HEK293 (cell line): Measurements from ENCODE around the gene FHIT.

Experiments
- CTCF ChIP-seq: fragments of 450-650 bp; formaldehyde crosslinking; IDR thresholded peaks from 2 replicates; pipeline ENCODE4 v1.5.1; 2016; ENCODE audit warnings: missing biosample characterization, missing genetic modification characterization
- IKZF3 ChIP-seq: fragments of 450-650 bp; IDR thresholded peaks from 2 replicates; pipeline ENCODE4 v1.5.0; 2018; ENCODE audit warnings: missing biosample characterization, mild to moderate bottlenecking, missing genetic modification characterization, moderate library complexity
- KLF7 ChIP-seq: fragments of 450-650 bp; formaldehyde crosslinking; IDR thresholded peaks from 2 replicates; pipeline ENCODE4 v1.5.1; 2016; ENCODE audit warnings: missing biosample characterization, missing genetic modification characterization, borderline replicate concordance
- MYNN ChIP-seq: fragments of 450-650 bp; formaldehyde crosslinking; IDR thresholded peaks from 2 replicates; pipeline ENCODE4 v1.5.1; 2016; ENCODE audit warnings: missing biosample characterization, missing genetic modification characterization, borderline replicate concordance
- ZFP41 ChIP-seq: fragments of 450-650 bp; formaldehyde crosslinking; IDR thresholded peaks from 2 replicates; pipeline ENCODE4 v1.5.1; 2016; ENCODE audit warnings: missing biosample characterization, missing genetic modification characterization, borderline replicate concordance
- ZNF580 ChIP-seq: fragments of 450-650 bp; formaldehyde crosslinking; IDR thresholded peaks from 2 replicates; pipeline ENCODE4 v1.5.1; 2016; ENCODE audit warnings: missing biosample characterization, missing genetic modification characterization
- ZNF837 ChIP-seq: fragments of 450-650 bp; formaldehyde crosslinking; IDR thresholded peaks from 2 replicates; pipeline ENCODE4 v1.5.1; 2016; ENCODE audit warnings: missing biosample characterization, missing genetic modification characterization

GRCh38 chr3:61299343-61300005, 48.2 kb upstream of the FHIT start:
- TF ChIP-seq CTCF (tag by site-specific recombination) = no peak
- TF ChIP-seq ZFP41 = no peak
- no peak for TF ChIP-seq MYNN (tag by site-specific recombination)
- TF ChIP-seq ZNF837 (tag by site-specific recombination) = no peak
- TF ChIP-seq IKZF3 (tag by site-specific recombination) = no peak
- TF ChIP-seq ZNF580 (tag by site-specific recombination) = no peak
- TF ChIP-seq KLF7 = no peak
